B cell (primary cell): ENCODE data around the gene SLC39A2. TPM values are rescaled to one million over a fixed set of nuclear protein-coding genes. Genes with fewer than 3 reads are reported as not detected.

Experiments used
- ATAC-seq: fragments of 200-7000 bp; cut with Tn5 transposase; one replicate; pipeline ENCODE4 v1.10.0; 2021; ENCODE audit warnings: low read depth, mild to moderate bottlenecking, moderate number of reproducible peaks, moderate library complexity
- CTCF ChIA-PET: fragments of 350-600 bp; sonication (Branson Sonifier 250); formaldehyde crosslinking; loops from one replicate; lab custom pipeline; 2021; ENCODE audit warnings: antibody characterized with exemption, inconsistent platforms; lab: Charles Lee
- POLR2A ChIA-PET: fragments of 350-600 bp; sonication (Branson Sonifier 250); formaldehyde crosslinking; loops from one replicate; lab custom pipeline; 2021; ENCODE audit warnings: antibody characterized with exemption; lab: Charles Lee
- DNase-seq: peaks from one replicate; pipeline ENCODE4 v3.0.0; 2013
- H2AFZ ChIP-seq: 2 replicates; pipeline ENCODE4 v1.6.1; 2012; ENCODE audit warnings: mild to moderate bottlenecking, low read depth, low read length; ENCODE audit not compliant: insufficient read depth, poor library complexity, severe bottlenecking
- H3K27ac ChIP-seq, 2 donors: 1 replicate in 1 of 2; 2 replicates in 1 of 2; pipeline ENCODE4 v1.5.1; 2012 to 2013; ENCODE audit warnings: low read length in 2 of 2, mild to moderate bottlenecking in 2 of 2, moderate library complexity in 1 of 2
- H3K27me3 ChIP-seq, 4 experiments: fragments of 200-600 bp in 1 of 4; sonication (generic) in 1 of 4; replicated peaks in 1 of 4; 1 replicate in 2 of 4; 2 replicates in 2 of 4; pipeline versions ENCODE4 v1.6.1 to v1.7.0; 2013 to 2016; ENCODE audit warnings: low read length in 3 of 4, mild to moderate bottlenecking in 2 of 4, mixed read lengths in 1 of 4, moderate library complexity in 1 of 4; ENCODE audit not compliant: insufficient read depth in 4 of 4, control insufficient read depth in 3 of 4; ENCODE audit errors: control extremely low read depth in 1 of 4
- H3K36me3 ChIP-seq, 2 experiments: replicated peaks in 1 of 2; 1 replicate in 1 of 2; 2 replicates in 1 of 2; pipeline versions ENCODE4 v1.6.1 to v1.7.1; 2013; ENCODE audit warnings: low read length in 1 of 2; ENCODE audit not compliant: insufficient read depth in 2 of 2, control insufficient read depth in 1 of 2; ENCODE audit errors: control extremely low read depth in 1 of 2, extremely low read depth in 1 of 2
- H3K4me1 ChIP-seq, 2 donors: fragments of 200-600 bp in 1 of 2; sonication (generic) in 1 of 2; 1 replicate in 1 of 2; 2 replicates in 1 of 2; pipeline versions ENCODE4 v1.5.1 to v1.6.1; 2013 to 2017; ENCODE audit warnings: low read length in 2 of 2; ENCODE audit not compliant: control insufficient read depth in 2 of 2, insufficient read depth in 2 of 2
- H3K4me2 ChIP-seq: replicated peaks from 2 replicates; pipeline ENCODE3; 2012; ENCODE audit warnings: mild to moderate bottlenecking, low read depth, low read length; ENCODE audit not compliant: poor library complexity, severe bottlenecking
- H3K4me3 ChIP-seq, 5 experiments: fragments of 200-600 bp in 1 of 5; sonication (generic) in 1 of 5; 1 replicate in 3 of 5; 2 replicates in 2 of 5; pipeline versions ENCODE4 v1.5.1 to v1.7.0; 2011 to 2016; ENCODE audit warnings: low read length in 4 of 5, mild to moderate bottlenecking in 4 of 5, low read depth in 2 of 5, control low read depth in 1 of 5, moderate library complexity in 1 of 5; ENCODE audit not compliant: insufficient read depth in 1 of 5; ENCODE audit errors: control extremely low read depth in 1 of 5, extremely low read depth in 1 of 5
- H3K79me2 ChIP-seq: fragments of 200-600 bp; sonication (generic); one replicate; pipeline ENCODE4 v1.6.0; 2016; ENCODE audit warnings: low read length; ENCODE audit not compliant: control insufficient read depth, insufficient read depth
- H3K9ac ChIP-seq: fragments of 200-600 bp; sonication (generic); 2 replicates; pipeline ENCODE4 v1.6.1; 2017; ENCODE audit warnings: mild to moderate bottlenecking, low read length, moderate library complexity
- H3K9me3 ChIP-seq, 3 donors: one replicate each; pipeline versions ENCODE4 v1.6.1 to v1.7.1; 2013; ENCODE audit warnings: low read length in 2 of 3; ENCODE audit not compliant: control insufficient read depth in 2 of 3, insufficient read depth in 1 of 3; ENCODE audit errors: control extremely low read depth in 1 of 3
- H4K20me1 ChIP-seq: 2 replicates; pipeline ENCODE4 v1.6.0; 2012; ENCODE audit warnings: mild to moderate bottlenecking, low read length; ENCODE audit not compliant: insufficient read depth, control insufficient read depth, poor library complexity, severe bottlenecking
- H3K27ac Mint-ChIP-seq: one replicate; pipeline ENCODE4 v1.8.0; 2021; ENCODE audit warnings: mixed read lengths
- H3K27me3 Mint-ChIP-seq: one replicate; pipeline ENCODE4 v1.8.0; 2021; ENCODE audit warnings: mixed read lengths
- H3K4me1 Mint-ChIP-seq: one replicate; pipeline ENCODE4 v1.8.0; 2021; ENCODE audit warnings: mixed read lengths
- H3K4me3 Mint-ChIP-seq: one replicate; pipeline ENCODE4 v1.8.0; 2021; ENCODE audit warnings: mixed read lengths
- H3K9me3 Mint-ChIP-seq: one replicate; pipeline ENCODE4 v1.8.0; 2022; ENCODE audit warnings: mixed read lengths; ENCODE audit not compliant: insufficient read depth
- EZH2 ChIP-seq: IDR thresholded peaks from 2 replicates; pipeline ENCODE4 v1.6.1; 2012; ENCODE audit warnings: borderline replicate concordance, low read depth, mild to moderate bottlenecking, moderate library complexity, low read length; ENCODE audit not compliant: insufficient read depth, poor library complexity, severe bottlenecking
- WGBS: methylation state at CpG from one replicate; pipeline ENCODE4 v1.1.5; 2013; ENCODE audit warnings: missing lambda C conversion rate; ENCODE audit not compliant: insufficient coverage; 5-methylcytosine and 5-hydroxymethylcytosine counted together
- intact Hi-C: fragments of 100-400 bp; cut with micrococcal nuclease; formaldehyde crosslinking; loops from one replicate; pipeline ENCODE4 v1.10.0; 2022
- polyA plus RNA-seq: library from polyadenylated mRNA; depleted of rRNA; stranded (reverse); fragments of >200 nt; gene quantifications from 2 replicates; pipeline ENCODE4 v1.2.3, GENCODE V29; 2012
- total RNA-seq, 2 donors: library from RNA; stranded (reverse); fragments of 120-200 nt in 1 of 2; gene quantifications; 1 replicate in 1 of 2; 2 replicates in 1 of 2; pipeline versions ENCODE4 v1.2.3 to v1.2.4, GENCODE V29; 2013 to 2022
- TF ChIP-seq, protein P1 (sequence below): fragments of 200-600 bp; IDR thresholded peaks from one replicate; pipeline ENCODE4 v1.8.0; 2022; ENCODE audit warnings: antibody characterized with exemption, mild to moderate bottlenecking

Gene SLC39A2
- total and polyA plus RNA-seq, 2 donors (not counting 1 experiment from before 2014, with no cell fraction given), result 0.07 to 0.25 TPM

DNA sequence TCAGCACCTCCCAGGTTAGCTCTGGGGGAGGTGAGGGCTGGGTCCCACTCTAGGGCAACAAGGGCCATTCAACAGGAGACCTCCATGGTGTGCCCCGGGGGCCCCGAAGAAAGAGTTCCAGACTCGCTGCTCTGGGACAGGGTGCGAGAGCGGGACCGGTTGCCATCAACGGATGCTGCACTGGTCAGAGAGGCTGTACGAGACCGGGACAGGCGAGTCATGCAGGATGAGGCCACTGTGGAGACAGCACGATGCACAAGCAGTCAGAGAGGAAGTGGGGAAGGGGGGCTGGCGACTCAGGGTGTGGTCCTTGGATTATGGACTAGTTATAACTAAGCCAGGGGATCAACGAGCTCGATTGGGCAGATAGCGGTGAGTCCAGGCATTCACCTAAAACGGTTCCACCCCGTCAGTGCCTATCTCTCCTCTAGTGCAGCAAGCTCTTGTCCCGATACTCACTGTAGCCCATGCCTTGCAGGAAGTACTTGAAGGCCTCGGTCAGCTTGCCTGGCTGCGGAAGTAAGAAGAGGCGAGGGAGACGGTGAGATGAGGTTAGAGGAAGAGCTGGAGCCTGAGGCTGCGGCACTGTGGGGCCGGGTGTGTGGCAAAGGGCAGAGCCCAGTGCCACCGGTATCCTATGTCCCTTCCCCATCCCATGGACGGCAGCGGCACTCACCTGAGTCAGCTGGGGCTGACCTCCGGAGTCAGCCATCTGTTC is 18.6 kb downstream of the SLC39A2 start:
- no peak for DNase-seq
- H3K27ac Mint-ChIP-seq, result no peak overlapping the region
- H3K4me1 Mint-ChIP-seq, result peaks cover under 1% of the 10 kb centered on the region
- H3K36me3 ChIP-seq, result no peaks in the 10 kb centered on the region
- CTCF ChIA-PET, result interaction anchor here (0.9 to 15.1 kb wide), 11 partner anchors 13 to 88 kb away, joined by 3 to 348 read pairs (median 47); partner anchors contain the start of genes ARHGEF40, RNASE13, RNASE7 and SLC39A2
- H3K4me1 ChIP-seq, result no peaks in the 10 kb centered on the region
- H3K27me3 ChIP-seq, result peaks cover 0 to 9% (median 3%) of the 10 kb centered on the region in 4 experiments
- POLR2A ChIA-PET, result no interaction called here
- H2AFZ ChIP-seq, result no peak overlapping the region
- no peaks in the 10 kb centered on the region for H3K79me2 ChIP-seq
- H3K4me3 ChIP-seq, result no peak overlapping the region
- no peak for ATAC-seq
- no peak overlapping the region for H3K27ac ChIP-seq
- WGBS, result 84% methylated on average over 20 of the region's 28 CpGs
- peaks cover 28% of the 10 kb centered on the region for H3K27me3 Mint-ChIP-seq
- no peaks in the 10 kb centered on the region for H3K9me3 Mint-ChIP-seq
- H3K9me3 ChIP-seq, result no peaks in the 10 kb centered on the region
- no peak overlapping the region for H3K4me2 ChIP-seq
- intact Hi-C loops, result no loop called here
- no peak overlapping the region for H3K4me3 Mint-ChIP-seq
- no peak for TF ChIP-seq EZH2
- TF ChIP-seq, protein P1, sequence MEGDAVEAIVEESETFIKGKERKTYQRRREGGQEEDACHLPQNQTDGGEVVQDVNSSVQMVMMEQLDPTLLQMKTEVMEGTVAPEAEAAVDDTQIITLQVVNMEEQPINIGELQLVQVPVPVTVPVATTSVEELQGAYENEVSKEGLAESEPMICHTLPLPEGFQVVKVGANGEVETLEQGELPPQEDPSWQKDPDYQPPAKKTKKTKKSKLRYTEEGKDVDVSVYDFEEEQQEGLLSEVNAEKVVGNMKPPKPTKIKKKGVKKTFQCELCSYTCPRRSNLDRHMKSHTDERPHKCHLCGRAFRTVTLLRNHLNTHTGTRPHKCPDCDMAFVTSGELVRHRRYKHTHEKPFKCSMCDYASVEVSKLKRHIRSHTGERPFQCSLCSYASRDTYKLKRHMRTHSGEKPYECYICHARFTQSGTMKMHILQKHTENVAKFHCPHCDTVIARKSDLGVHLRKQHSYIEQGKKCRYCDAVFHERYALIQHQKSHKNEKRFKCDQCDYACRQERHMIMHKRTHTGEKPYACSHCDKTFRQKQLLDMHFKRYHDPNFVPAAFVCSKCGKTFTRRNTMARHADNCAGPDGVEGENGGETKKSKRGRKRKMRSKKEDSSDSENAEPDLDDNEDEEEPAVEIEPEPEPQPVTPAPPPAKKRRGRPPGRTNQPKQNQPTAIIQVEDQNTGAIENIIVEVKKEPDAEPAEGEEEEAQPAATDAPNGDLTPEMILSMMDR, result no peak
- no peak overlapping the region for H3K9ac ChIP-seq
- no peaks in the 10 kb centered on the region for H4K20me1 ChIP-seq

- no peak overlapping the region for H3K9ac ChIP-seq
- no peaks in the 10 kb centered on the region for H3K4me1 ChIP-seq
- H4K20me1 ChIP-seq, result no peaks in the 10 kb centered on the region
- no peak overlapping the region for H2AFZ ChIP-seq
- DNase-seq, result no peak
- no peak overlapping the region for H3K4me2 ChIP-seq
- TF ChIP-seq, protein P1, result no peak
- TF ChIP-seq EZH2, result no peak
- no peak for ATAC-seq
- ChIA-PET CTCF (interaction anchor here (0.9 to 15.1 kb wide), 10 partner anchors 16 to 87 kb away, joined by 3 to 348 read pairs (median 48); partner anchors contain the start of genes ARHGEF40, RNASE13, RNASE7 and TMEM253), POLR2A (no interaction called here)
- H3K4me1 Mint-ChIP-seq, result peaks cover 5% of the 10 kb centered on the region
- H3K9me3 Mint-ChIP-seq, result no peaks in the 10 kb centered on the region
- no peak overlapping the region for H3K4me3 Mint-ChIP-seq
- H3K36me3 ChIP-seq, result no peaks in the 10 kb centered on the region
- 100% methylated on average over 4 of the region's 7 CpGs for WGBS
- H3K4me3 ChIP-seq, result no peak overlapping the region
- no peaks in the 10 kb centered on the region for H3K9me3 ChIP-seq
- no peak overlapping the region for H3K27ac Mint-ChIP-seq
- no peaks in the 10 kb centered on the region for H3K79me2 ChIP-seq
- intact Hi-C loops, result no loop called here
- H3K27me3 Mint-ChIP-seq, result peaks cover 29% of the 10 kb centered on the region
- peaks cover 0 to 15% (median 6%) of the 10 kb centered on the region in 4 experiments for H3K27me3 ChIP-seq
- H3K27ac ChIP-seq, result no peak overlapping the region
Observed at GRCh38 chr14:21018286-21018685, 19.2 kb downstream of the SLC39A2 start.
